Metanephros (tissue), 1 donor: ENCODE data around the gene CENPS. TPM values are rescaled to one million over a fixed set of nuclear protein-coding genes. Genes with fewer than 3 reads are reported as not detected.

Source experiments
- total RNA-seq: library from RNA; depleted of rRNA; stranded (reverse); fragments of >200 nt; gene quantifications from one replicate; pipeline ENCODE4 v1.2.3, GENCODE V29; 2014

Gene CENPS
- total RNA-seq: 20.6 TPM

DNA sequence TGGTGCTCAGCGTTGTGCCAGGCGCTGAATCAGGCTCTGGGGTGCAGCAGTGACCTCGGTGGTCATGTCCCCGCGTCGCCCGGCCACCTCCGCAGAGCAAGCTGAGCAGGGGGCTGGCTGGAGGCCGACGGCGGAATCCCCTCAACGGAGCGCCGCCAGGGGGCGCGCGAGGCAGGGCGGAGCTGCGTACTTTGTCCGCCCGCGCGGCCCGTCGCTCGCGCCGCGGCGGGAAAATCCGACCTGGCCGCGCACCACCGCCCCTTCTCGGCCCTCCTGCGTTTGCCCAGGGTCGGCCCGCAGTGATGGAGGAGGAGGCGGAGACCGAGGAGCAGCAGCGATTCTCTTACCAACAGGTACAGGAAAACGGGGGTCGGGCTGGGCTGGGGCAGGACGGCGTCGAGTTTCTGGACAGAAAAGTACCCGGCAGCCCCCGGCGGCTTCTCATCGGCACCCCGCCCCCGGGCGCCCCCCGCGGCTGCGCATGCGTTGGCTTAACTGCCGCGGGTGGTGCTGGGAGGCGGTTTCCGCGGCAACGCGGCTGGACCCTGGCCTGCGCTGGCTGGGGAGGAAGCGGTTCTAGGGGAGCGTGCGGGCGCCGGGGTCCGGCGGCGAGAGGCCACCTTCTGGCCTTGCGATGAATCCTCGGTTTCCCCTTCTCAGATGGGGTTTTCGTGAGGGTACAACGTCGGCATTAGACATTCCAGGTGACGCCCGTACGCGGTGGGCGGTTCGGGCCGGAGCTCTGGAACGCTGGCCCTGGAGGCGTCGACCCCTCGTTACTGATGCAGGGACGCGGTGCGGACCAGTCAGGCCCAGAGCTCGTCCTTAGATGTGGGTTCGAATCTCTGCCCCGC is at the start of gene CENPS:
TSS of gene CENPS (plus strand) at position 218 of the 854 bp plus-strand sequence. CDS start at position 303, 85 bp downstream.

DNA sequence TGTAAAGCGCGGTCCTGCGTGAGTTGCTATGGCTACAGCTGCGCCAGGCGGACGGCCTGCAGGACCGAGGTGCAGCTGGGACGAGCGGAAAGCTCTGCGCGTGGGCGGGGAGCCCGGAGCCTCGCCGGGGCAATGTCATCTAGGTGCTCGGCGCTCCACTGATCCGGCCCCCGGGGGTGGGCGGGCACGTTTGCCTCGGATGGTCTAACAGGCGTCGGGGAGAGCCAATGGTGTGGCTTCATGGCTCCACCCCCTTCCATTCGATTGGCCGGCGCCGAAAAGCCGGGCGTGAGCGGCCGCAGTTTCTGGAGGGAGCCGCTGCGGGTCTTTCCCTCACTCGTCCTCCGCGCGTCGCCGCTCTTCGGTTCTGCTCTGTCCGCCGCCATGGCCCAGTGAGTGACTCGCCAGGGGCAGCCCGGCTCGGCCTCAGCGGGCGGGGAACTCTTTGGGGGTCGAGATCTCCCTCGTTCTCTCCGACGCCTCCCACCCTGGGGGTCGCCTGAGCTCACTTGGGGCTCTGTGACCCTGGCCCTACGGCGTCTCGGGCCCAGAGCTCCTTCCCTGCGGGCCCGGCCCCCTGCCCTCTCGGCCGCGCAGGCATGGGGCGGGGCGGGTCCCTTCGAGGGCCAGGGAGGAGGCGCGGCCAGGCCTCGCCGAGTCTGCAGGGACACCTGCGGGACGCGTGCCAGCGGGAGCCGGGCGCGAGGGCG is 31.3 kb upstream of the CENPS start, which contains the start of gene PGD:
TSS of gene PGD (plus strand) at position 331 of the 710 bp plus-strand sequence. CDS start at position 385, 54 bp downstream.

DNA sequence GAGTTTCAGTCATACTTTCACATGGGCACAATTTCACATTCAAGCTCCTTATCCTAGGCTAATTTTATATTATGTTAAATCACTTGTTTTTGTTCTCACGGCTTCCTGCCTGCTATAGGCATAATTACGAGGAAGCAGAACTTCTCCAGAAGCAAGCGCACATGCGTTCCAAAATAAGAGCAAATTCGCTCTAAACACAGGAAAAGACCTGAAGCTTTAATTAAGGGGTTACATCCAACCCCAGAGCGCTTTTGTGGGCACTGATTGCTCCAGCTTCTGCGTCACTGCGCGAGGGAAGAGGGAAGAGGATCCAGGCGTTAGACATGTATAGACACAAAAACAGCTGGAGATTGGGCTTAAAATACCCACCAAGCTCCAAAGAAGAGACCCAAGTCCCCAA is 19.5 kb downstream of the CENPS start, which contains the start of gene CORT:
TSS of gene CORT (plus strand) at position 281 of the 400 bp plus-strand sequence. CDS start 193 bp downstream, outside the sequence.

DNA sequence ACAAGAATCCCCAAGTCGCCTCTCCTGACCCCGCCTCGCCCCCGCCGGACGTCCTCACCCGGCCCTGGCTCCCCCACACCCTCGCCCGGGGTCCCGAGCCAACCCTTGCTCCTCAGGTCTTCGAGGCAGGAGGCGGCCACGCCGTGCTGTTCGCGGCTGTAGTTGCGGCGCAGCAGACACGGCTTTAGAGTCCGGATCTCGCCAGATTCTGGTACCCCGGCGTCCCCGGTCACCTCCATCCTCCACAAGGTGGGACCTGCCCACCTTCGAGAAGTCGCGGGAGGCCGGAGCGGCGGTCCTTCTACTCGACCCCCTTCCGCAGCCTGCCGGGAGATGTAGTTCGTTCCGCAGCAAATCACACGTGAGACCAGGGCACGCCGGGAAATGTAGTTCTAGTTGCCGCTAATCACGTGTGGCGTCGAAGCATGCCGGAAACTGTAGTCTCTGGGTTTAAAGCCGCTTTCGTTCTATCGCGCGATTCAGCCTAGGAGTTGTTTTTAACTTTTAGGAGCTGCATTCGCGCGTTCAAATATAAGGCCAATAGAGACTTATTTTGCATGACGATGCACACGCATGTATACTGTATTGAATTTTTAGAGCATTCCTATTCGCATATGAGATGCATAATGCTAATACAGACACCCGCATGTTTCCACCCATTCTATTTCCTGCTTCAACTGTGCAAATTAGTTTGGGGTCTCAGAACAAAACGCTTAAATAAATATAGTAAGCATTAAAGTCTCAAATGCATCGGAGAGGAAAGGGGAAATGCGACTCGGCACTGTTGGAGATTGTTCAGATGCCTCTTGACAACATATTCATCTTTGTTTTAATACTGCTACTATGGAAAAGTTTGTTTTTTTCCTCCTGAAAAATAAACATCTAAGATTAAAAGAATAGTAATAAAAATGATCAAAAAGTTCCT is 42.2 kb downstream of the CENPS start, which contains the start of gene DFFA:
TSS of gene DFFA (minus strand) at position 310 of the 925 bp plus-strand sequence. CDS start at position 239, 71 bp downstream.

DNA sequence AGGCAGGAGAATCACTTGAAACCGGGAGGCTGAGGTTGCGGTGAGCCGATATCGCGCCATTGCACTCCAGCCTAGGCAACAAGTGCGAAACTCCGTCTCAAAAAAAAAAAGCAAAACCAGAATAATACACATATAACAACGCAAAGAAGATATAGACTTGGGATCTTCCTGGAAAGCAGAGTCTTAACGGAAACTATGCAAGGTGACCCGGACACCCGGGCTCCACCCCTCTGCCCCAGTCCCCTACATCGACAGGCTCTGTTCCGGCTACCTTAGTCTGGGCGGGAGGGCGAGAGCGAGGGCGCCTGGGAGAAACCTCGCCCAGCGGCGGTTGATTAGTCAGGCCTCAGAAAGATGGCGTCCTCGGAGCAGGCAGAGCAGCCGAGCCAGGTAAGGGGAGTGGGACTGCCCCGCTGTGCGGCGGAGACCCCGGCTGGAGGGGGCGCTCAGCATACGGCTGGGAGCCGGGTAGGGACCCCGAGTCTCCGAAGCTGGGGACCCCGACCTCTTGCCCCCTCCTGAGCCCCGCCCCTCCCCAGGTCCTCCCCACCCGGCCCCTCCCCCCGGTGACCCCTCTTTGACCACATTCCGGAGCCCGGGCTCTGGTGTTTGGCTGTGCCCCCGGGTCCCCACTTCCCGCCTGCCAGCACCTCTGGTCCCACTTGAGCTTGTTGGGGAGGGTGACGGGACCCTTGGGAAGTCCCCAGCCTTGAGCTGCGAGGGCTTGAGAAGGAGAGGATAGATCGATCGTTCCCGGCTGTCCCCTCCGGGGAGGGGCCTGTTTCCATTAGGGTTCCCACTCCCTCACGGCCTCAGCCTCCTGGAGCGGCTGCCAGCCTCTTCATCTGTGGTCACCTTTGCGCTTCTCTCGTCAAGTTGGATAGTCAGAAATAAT is 44.6 kb downstream of the CENPS start, which contains the start of gene PEX14:
TSS of gene PEX14 (plus strand) at position 338 of the 895 bp plus-strand sequence. CDS start at position 355, 17 bp downstream.

Other genes with a start within 250 kb of the CENPS start
- 85.4 TPM for gene KIF1B, start 219.9 kb upstream of the CENPS start, total RNA-seq
- 83.0 TPM for gene PGD, start 31.4 kb upstream of the CENPS start, total RNA-seq
- 1.1 TPM for gene CORT, start 19.6 kb downstream of the CENPS start, total RNA-seq
- gene DFFA, start 42.1 kb downstream of the CENPS start, total RNA-seq: 39.0 TPM
- gene PEX14, start 44.5 kb downstream of the CENPS start, total RNA-seq: 18.3 TPM